Prostate gland (tissue), 2 donors: ENCODE data around the gene MYOCD.

Experiments
- POLR2A ChIP-seq: fragments of 450-650 bp; IDR thresholded peaks from one replicate; pipeline ENCODE4 v1.6.1; 2016; ENCODE audit warnings: antibody characterized with exemption, mild to moderate bottlenecking
- POLR2AphosphoS5 ChIP-seq: sonication (generic); formaldehyde crosslinking; IDR thresholded peaks from one replicate; pipeline ENCODE4 v1.6.1; 2017; ENCODE audit warnings: antibody characterized with exemption
- TF ChIP-seq, protein P1 (sequence below), 4 experiments: fragments of 200-600 bp in 2 of 4; fragments of 450-650 bp in 2 of 4; sonication (generic) in 2 of 4; IDR thresholded peaks; 1 replicate in 3 of 4; 2 replicates in 1 of 4; pipeline ENCODE4 v1.5.1; 2016 to 2019; ENCODE audit warnings: antibody characterized with exemption in 4 of 4, mild to moderate bottlenecking in 2 of 4, moderate library complexity in 2 of 4

DNA sequence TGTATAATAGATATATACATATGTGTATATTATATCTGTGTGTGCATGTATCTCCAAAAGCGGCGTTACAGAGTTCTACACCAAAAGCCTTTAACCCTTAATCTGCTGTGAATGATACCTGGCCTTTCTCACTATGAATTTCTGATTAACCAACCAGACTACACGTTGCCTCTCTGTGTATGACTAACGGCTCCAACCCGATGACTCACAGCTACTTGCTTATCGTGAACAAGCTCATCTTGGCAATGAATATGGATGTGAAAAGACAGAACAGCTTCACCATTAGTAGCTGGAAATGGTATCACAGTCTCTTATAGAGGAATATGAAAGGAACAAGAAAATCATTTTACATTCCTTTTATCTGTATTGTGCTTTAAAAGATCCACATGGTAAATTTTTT is 99.9 kb downstream of the MYOCD start:
- TF ChIP-seq, protein P1, sequence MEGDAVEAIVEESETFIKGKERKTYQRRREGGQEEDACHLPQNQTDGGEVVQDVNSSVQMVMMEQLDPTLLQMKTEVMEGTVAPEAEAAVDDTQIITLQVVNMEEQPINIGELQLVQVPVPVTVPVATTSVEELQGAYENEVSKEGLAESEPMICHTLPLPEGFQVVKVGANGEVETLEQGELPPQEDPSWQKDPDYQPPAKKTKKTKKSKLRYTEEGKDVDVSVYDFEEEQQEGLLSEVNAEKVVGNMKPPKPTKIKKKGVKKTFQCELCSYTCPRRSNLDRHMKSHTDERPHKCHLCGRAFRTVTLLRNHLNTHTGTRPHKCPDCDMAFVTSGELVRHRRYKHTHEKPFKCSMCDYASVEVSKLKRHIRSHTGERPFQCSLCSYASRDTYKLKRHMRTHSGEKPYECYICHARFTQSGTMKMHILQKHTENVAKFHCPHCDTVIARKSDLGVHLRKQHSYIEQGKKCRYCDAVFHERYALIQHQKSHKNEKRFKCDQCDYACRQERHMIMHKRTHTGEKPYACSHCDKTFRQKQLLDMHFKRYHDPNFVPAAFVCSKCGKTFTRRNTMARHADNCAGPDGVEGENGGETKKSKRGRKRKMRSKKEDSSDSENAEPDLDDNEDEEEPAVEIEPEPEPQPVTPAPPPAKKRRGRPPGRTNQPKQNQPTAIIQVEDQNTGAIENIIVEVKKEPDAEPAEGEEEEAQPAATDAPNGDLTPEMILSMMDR (IDR thresholded peaks at IDR 0.05): no peak
- TF ChIP-seq POLR2A: no peak
- no peak for TF ChIP-seq POLR2AphosphoS5
